ENCODE measurements around the gene PACSIN1.
"Not testable (repeated sequence)": the region's sequence is repeated elsewhere in the genome, so short reads cannot be mapped to it uniquely, and the experiment has no call there.

GRCh38 chr6:34486886-34487285, 21.0 kb downstream of the PACSIN1 start:
- not testable (repeated sequence) for TF ChIP-seq EP300, CTCF, POLR2A (IDR thresholded peaks at IDR 0.05)
